Measurements from ENCODE around the gene ATIC. TPM values are rescaled to one million over a fixed set of nuclear protein-coding genes. Genes with fewer than 3 reads are reported as not detected.
A peak's percentile ranks its signal among the peaks of the same experiment; 100 is the strongest.
"Not testable (repeated sequence)": the region's sequence is repeated elsewhere in the genome, so short reads cannot be mapped to it uniquely, and the experiment has no call there.

The ATIC gene
- total RNA-seq, 1 donor from 2014 or later: 43.2 TPM

- DNase-seq (ENCODE audit: low spot score); ATAC-seq: not testable (repeated sequence)
These were observed 48.2 kb downstream of the ATIC start for GRCh38 chr2:215360059-215360458.

GRCh38 chr2:215360596-215360995 is 48.7 kb downstream of the ATIC start:
- DNase-seq (ENCODE audit: low spot score) (no peak), ATAC-seq (no peak)

- DNase-seq (ENCODE audit: low spot score) (no peak), ATAC-seq (no peak)
These were observed 49.5 kb downstream of the ATIC start for GRCh38 chr2:215361211-215361875.

GRCh38 chr2:215361876-215362561 is 50.2 kb downstream of the ATIC start:
- peak; percentile 23 for ATAC-seq
- no peak for DNase-seq (ENCODE audit: low spot score)

GRCh38 chr2:215362562-215362904 is 50.7 kb downstream of the ATIC start:
- DNase-seq (ENCODE audit: low spot score): no peak
- peak; percentile 29 for ATAC-seq

- no peak for ATAC-seq
These were observed 51.2 kb downstream of the ATIC start for GRCh38 chr2:215363039-215363438.

GRCh38 chr2:215363461-215364156 is 51.8 kb downstream of the ATIC start:
- DNase-seq (ENCODE audit: low spot score): no peak
- ATAC-seq: no peak

More at GRCh38 chr2:215363039-215363438, 51.2 kb downstream of the ATIC start:
- DNase-seq (ENCODE audit: low spot score): no peak

GRCh38 chr2:215364157-215365155 is 52.6 kb downstream of the ATIC start:
- no peak for ATAC-seq
- no peak for DNase-seq (ENCODE audit: low spot score)

GRCh38 chr2:215365184-215365658 is 53.4 kb downstream of the ATIC start:
- ATAC-seq (no peak), DNase-seq (ENCODE audit: low spot score) (no peak)

GRCh38 chr2:215366440-215367032 is 54.7 kb downstream of the ATIC start:
- ATAC-seq: no peak
- no peak for DNase-seq (ENCODE audit: low spot score)

GRCh38 chr2:215367662-215368492 is 56.0 kb downstream of the ATIC start:
- DNase-seq (ENCODE audit: low spot score): no peak
- ATAC-seq: no peak

GRCh38 chr2:215368493-215368809 is 56.6 kb downstream of the ATIC start:
- DNase-seq (ENCODE audit: low spot score) (no peak), ATAC-seq (no peak)

- no peak for ATAC-seq
- DNase-seq (ENCODE audit: low spot score): no peak
These were observed 57.4 kb downstream of the ATIC start for GRCh38 chr2:215369181-215369760.

GRCh38 chr2:215370112-215370965 is 58.5 kb downstream of the ATIC start:
- ATAC-seq (peak; percentile 10), DNase-seq (ENCODE audit: low spot score) (no peak)

GRCh38 chr2:215371915-215372897 is 60.3 kb downstream of the ATIC start:
- no peak for DNase-seq (ENCODE audit: low spot score)
- peak; percentile 29 for ATAC-seq

GRCh38 chr2:215372968-215373649 is 61.2 kb downstream of the ATIC start:
- ATAC-seq: no peak
- DNase-seq (ENCODE audit: low spot score): no peak

Measured in left lobe of liver (tissue), 2 donors.